Liver (tissue), 9 donors: ENCODE measurements around the gene OR2L13. TPM values are rescaled to one million over a fixed set of nuclear protein-coding genes. Genes with fewer than 3 reads are reported as not detected.

ENCODE experiments used
- DNase-seq: peaks from one replicate; pipeline ENCODE4 v3.0.0-alpha.2; 2017; ENCODE audit warnings: low spot score
- H3K27ac ChIP-seq, 2 donors: one replicate each; pipeline ENCODE4 v1.7.0; 2013; ENCODE audit warnings: inconsistent platforms in 2 of 2, low read length in 2 of 2, control low read depth in 1 of 2, low read depth in 1 of 2, mild to moderate bottlenecking in 1 of 2
- H3K27me3 ChIP-seq, 4 donors: one replicate each; pipeline versions ENCODE4 v1.6.1 to v1.7.0; 2013; ENCODE audit warnings: low read length in 3 of 4, inconsistent platforms in 1 of 4, mild to moderate bottlenecking in 1 of 4, moderate library complexity in 1 of 4; ENCODE audit not compliant: control insufficient read depth in 4 of 4, insufficient read depth in 4 of 4
- H3K36me3 ChIP-seq, 4 donors: one replicate each; pipeline versions ENCODE4 v1.6.1 to v1.7.0; 2013; ENCODE audit warnings: low read length in 3 of 4, mild to moderate bottlenecking in 3 of 4, low read depth in 1 of 4, moderate library complexity in 1 of 4; ENCODE audit not compliant: control insufficient read depth in 4 of 4, insufficient read depth in 3 of 4
- H3K4me1 ChIP-seq, 4 donors: one replicate each; pipeline versions ENCODE4 v1.6.1 to v1.7.0; 2013; ENCODE audit warnings: low read length in 3 of 4, mild to moderate bottlenecking in 3 of 4, moderate library complexity in 1 of 4; ENCODE audit not compliant: control insufficient read depth in 4 of 4, insufficient read depth in 4 of 4
- H3K4me3 ChIP-seq, 3 donors: one replicate each; pipeline versions ENCODE4 v1.6.1 to v1.7.0; 2013; ENCODE audit warnings: low read length in 3 of 3, control low read depth in 1 of 3, low read depth in 1 of 3, mild to moderate bottlenecking in 1 of 3
- H3K9ac ChIP-seq, 2 donors: one replicate each; pipeline ENCODE4 v1.7.0; 2013; ENCODE audit warnings: low read length in 2 of 2, mild to moderate bottlenecking in 2 of 2, moderate library complexity in 2 of 2, control low read depth in 1 of 2, low read depth in 1 of 2
- H3K9me3 ChIP-seq, 4 donors: one replicate each; pipeline versions ENCODE4 v1.6.1 to v1.7.0; 2013; ENCODE audit warnings: low read length in 3 of 4; ENCODE audit not compliant: control insufficient read depth in 4 of 4
- ATF3 ChIP-seq: IDR thresholded peaks from 2 replicates; pipeline ENCODE4 v1.6.1; 2016; ENCODE audit warnings: antibody characterized with exemption
- CTCF ChIP-seq: fragments of 150-350 bp; IDR thresholded peaks from 2 replicates; pipeline ENCODE4 v1.5.1; 2017; ENCODE audit warnings: improper control_type of control experiment, low read depth, low read length; ENCODE audit not compliant: missing input control
- EGR1 ChIP-seq, 2 donors: IDR thresholded peaks; 2 replicates each; pipeline ENCODE4 v1.6.1; 2016 to 2018; ENCODE audit warnings: antibody characterized with exemption in 2 of 2, low read depth in 2 of 2
- FOXA1 ChIP-seq: IDR thresholded peaks from 2 replicates; pipeline ENCODE4 v1.6.1; 2016; ENCODE audit warnings: antibody characterized with exemption
- FOXA2 ChIP-seq: IDR thresholded peaks from 2 replicates; pipeline ENCODE4 v1.6.1; 2016; ENCODE audit warnings: antibody characterized with exemption
- GABPA ChIP-seq, 2 donors: IDR thresholded peaks in 1 of 2; conservative IDR thresholded peaks in 1 of 2; 2 replicates each; pipeline ENCODE4 v1.6.1; 2016; ENCODE audit warnings: antibody characterized with exemption in 2 of 2, mild to moderate bottlenecking in 1 of 2, moderate library complexity in 1 of 2
- HNF4A ChIP-seq, 2 donors: conservative IDR thresholded peaks; 2 replicates each; pipeline ENCODE4 v1.6.1; 2016; ENCODE audit warnings: antibody characterized with exemption in 2 of 2, mild to moderate bottlenecking in 2 of 2
- HNF4G ChIP-seq: IDR thresholded peaks from 2 replicates; pipeline ENCODE4 v1.6.1; 2016; ENCODE audit warnings: antibody characterized with exemption
- JUND ChIP-seq, 2 donors: IDR thresholded peaks; 2 replicates each; pipeline ENCODE4 v1.6.1; 2016; ENCODE audit warnings: antibody characterized with exemption in 2 of 2
- MAX ChIP-seq: IDR thresholded peaks from 2 replicates; pipeline ENCODE4 v1.6.1; 2016; ENCODE audit warnings: antibody characterized with exemption
- NR2F2 ChIP-seq: IDR thresholded peaks from 2 replicates; pipeline ENCODE4 v1.6.1; 2016; ENCODE audit warnings: antibody characterized with exemption
- RAD21 ChIP-seq, 2 donors: IDR thresholded peaks; 2 replicates each; pipeline ENCODE4 v1.6.1; 2016; ENCODE audit warnings: antibody characterized with exemption in 2 of 2, mild to moderate bottlenecking in 2 of 2
- REST ChIP-seq: IDR thresholded peaks from 2 replicates; pipeline ENCODE4 v1.6.1; 2016; ENCODE audit warnings: antibody characterized with exemption, mild to moderate bottlenecking
- RXRA ChIP-seq, 2 donors: IDR thresholded peaks; 2 replicates each; pipeline ENCODE4 v1.6.1; 2017 to 2018; ENCODE audit warnings: antibody characterized with exemption in 2 of 2, mild to moderate bottlenecking in 1 of 2
- SP1 ChIP-seq: IDR thresholded peaks from 2 replicates; pipeline ENCODE4 v1.6.1; 2018; ENCODE audit warnings: antibody characterized with exemption, mild to moderate bottlenecking
- TAF1 ChIP-seq: conservative IDR thresholded peaks from 2 replicates; pipeline ENCODE4 v1.6.1; 2016; ENCODE audit warnings: antibody characterized with exemption, mild to moderate bottlenecking
- YY1 ChIP-seq: IDR thresholded peaks from 2 replicates; pipeline ENCODE4 v1.6.1; 2016; ENCODE audit warnings: antibody characterized with exemption, mild to moderate bottlenecking
- ZBTB33 ChIP-seq: IDR thresholded peaks from 2 replicates; pipeline ENCODE4 v1.6.1; 2016; ENCODE audit warnings: antibody characterized with exemption
- WGBS: extraction: QIAGEN DNeasy Blood & Tissue Kit; methylation state at CpG from one replicate; pipeline ENCODE4 v1.1.7; 2013; 5-methylcytosine and 5-hydroxymethylcytosine counted together
- polyA plus RNA-seq, 2 donors: library from polyadenylated mRNA; stranded (reverse) in 1 of 2; unstranded in 1 of 2; fragments of 200-250 nt in 1 of 2; fragments of >200 nt in 1 of 2; fragmentation: Nextera tagmentation in 1 of 2; extraction: Ambion mirVana in 1 of 2; gene quantifications; one replicate each; pipeline versions ENCODE4 v1.2.1 to v1.2.3, GENCODE V29; 2013 to 2015
- total RNA-seq, 2 donors: library from RNA; depleted of rRNA; stranded (reverse); fragments of >200 nt; gene quantifications; one replicate each; pipeline ENCODE4 v1.2.3, GENCODE V29; 2014
- donor health status: healthy.
- donor health status: healthy.
- donor health status: healthy.
- donor health status: healthy.
- donor health status: healthy.

OR2L13 gene
- total RNA-seq, result not detected
- polyA plus RNA-seq, result not detected

- no peaks in the 10 kb centered on the region for H3K36me3 ChIP-seq
- H3K4me1 ChIP-seq, result no peaks in the 10 kb centered on the region
- 33% methylated on average over 1 of the region's 1 CpG for WGBS
- H3K9ac ChIP-seq, result no peak within 1 kb of the TSS
- no peak within 1 kb of the TSS for H3K4me3 ChIP-seq
- no peak for TF ChIP-seq ZBTB33
- TF ChIP-seq ATF3, result no peak
- TF ChIP-seq GABPA (IDR thresholded peaks at IDR 0.05 in 1 of 2, conservative IDR thresholded peaks at IDR 0.05 in 1 of 2), result no peak
- H3K27me3 ChIP-seq, result no peaks in the 10 kb centered on the region
- DNase-seq, result no peak
- H3K9me3 ChIP-seq, result no peaks in the 10 kb centered on the region
- H3K27ac ChIP-seq, result no peak within 1 kb of the TSS
These were observed at the start of gene OR2L13 for GRCh38 chr1:248094884-248095283. Gene OR2L13 (plus strand): TSS chr1:248095184. CDS start chr1:248099376, 4,192 bp downstream.

- TF ChIP-seq EGR1 (IDR thresholded peaks at IDR 0.05; ENCODE audit: low read depth in 2 of 2) (no peak), REST (no peak), GABPA (IDR thresholded peaks at IDR 0.05 in 1 of 2, conservative IDR thresholded peaks at IDR 0.05 in 1 of 2) (no peak), YY1 (no peak), RAD21 (IDR thresholded peaks at IDR 0.05) (no peak), ZBTB33 (no peak), HNF4A (conservative IDR thresholded peaks at IDR 0.05) (no peak), TAF1 (no peak), ATF3 (no peak), JUND (IDR thresholded peaks at IDR 0.05) (no peak), HNF4G (no peak), NR2F2 (no peak), FOXA2 (no peak), CTCF (no peak), SP1 (no peak), MAX (no peak), RXRA (IDR thresholded peaks at IDR 0.05) (no peak), FOXA1 (no peak)
- no peaks in the 10 kb centered on the region for H3K4me1 ChIP-seq
- H3K36me3 ChIP-seq, result no peaks in the 10 kb centered on the region
- no peak overlapping the region for H3K9ac ChIP-seq
- no peak overlapping the region for H3K4me3 ChIP-seq
- H3K27me3 ChIP-seq, result no peaks in the 10 kb centered on the region
- 67% methylated on average over 5 of the region's 5 CpGs for WGBS
- no peak overlapping the region for H3K27ac ChIP-seq
- no peak for DNase-seq
- H3K9me3 ChIP-seq, result no peaks in the 10 kb centered on the region
These were observed 49.8 kb upstream of the OR2L13 start for GRCh38 chr1:248045209-248045608.
